HG02885 (cell line): ENCODE data around the gene PRKCH.
A peak's percentile ranks its signal among the peaks of the same experiment; 100 is the strongest.

Experiments
- ATAC-seq: cut with Tn5 transposase; IDR thresholded peaks from one replicate; pipeline ENCODE4 v1.9.1; 2021; ENCODE audit warnings: mild to moderate bottlenecking; ENCODE audit not compliant: unreplicated experiment, poor library complexity

Gene PRKCH

GRCh38 chr14:61556455-61556854 lies 235.1 kb downstream of the PRKCH start:
- no peak for ATAC-seq

- no peak for ATAC-seq
These were observed 235.9 kb downstream of the PRKCH start for GRCh38 chr14:61557262-61557661.

- no peak for ATAC-seq
These were observed 236.5 kb downstream of the PRKCH start for GRCh38 chr14:61557854-61558253.

DNA sequence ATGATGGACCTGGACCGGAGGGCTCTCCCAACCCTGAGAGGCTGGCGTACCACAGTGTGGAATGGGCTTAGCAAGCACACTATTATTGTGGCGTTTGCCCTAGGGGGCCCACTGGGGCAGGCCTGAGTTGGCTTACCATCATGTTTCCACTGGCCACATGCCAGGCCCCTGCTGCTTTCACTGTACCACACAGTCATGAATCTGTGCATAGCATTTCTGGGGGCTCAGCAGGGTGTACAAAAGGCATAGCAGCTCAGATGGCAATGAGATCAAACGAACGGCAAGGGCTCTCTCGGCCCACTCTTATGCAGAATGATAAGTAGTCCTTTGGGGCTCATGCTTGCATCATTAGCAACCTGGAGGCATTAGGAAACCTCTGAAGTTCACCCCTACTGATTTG lies 236.9 kb downstream of the PRKCH start:
- no peak for ATAC-seq

- no peak for ATAC-seq
These were observed 238.3 kb downstream of the PRKCH start for GRCh38 chr14:61559641-61560201.

DNA sequence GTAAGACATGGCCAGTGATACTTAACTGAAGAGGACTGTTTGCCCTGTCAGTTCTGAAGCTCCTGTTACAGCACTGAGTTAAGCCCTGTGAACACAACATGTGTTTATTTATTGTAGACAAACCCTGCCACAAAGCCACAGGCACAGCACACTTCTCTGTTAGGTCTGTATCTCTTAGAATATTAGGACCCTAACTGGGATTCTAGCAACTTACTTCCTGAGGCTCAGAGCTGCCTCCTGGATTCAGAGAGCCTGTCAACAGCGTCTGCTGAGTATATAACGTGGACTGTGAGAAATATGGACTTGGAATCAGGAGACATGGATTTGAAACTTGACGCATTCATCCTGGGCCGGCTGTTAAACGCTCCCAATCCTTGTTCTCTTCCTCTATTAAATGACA lies 238.9 kb downstream of the PRKCH start:
- ATAC-seq: no peak

DNA sequence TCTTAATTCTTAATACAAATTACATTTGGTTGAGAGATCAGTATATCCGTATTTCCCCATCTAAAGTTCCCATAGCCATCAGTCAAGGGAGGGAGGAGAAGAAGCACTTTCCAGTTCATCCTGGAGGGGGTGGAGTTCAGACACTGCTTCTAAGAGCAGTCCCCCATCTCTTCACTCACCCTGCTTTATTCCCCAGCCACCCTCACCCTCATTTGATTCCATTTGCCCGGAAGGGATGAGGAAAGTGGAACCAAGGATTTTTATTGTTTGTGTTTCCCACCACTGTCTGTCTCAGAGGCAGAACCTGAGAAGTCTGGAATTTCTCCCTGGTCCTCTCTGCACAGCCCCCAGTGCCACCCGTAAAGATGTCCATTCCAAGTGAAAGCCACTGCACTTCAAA lies 239.7 kb downstream of the PRKCH start:
- no peak for ATAC-seq

DNA sequence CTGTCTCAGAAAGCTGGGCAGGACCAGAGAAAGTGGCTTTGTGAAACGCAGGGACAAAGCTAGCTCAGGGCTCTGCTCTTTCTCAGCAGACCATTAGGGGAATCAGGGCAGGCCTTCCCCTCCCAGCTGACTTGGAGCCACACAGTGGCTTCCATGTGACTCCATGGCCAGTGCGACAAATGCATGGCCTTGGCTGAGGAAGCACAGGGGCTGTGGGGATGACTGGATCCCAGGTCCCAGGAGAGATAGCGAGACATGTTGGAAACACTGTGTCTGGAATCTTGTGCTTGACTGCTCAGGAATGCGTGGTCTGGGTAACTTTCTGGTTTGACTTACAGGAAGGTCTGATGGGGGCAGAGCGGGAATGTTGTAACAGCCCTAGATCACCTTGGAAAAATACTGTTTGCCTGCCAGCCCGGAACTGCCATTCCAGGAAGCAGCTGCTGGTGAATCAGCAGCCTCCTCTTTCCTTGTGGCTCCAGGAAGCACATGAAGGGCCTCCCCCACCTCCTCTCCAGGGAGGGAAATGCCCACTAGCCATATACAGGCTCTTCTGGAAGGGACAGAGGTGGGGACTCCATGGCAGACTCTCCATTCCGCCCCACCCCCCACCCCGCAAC lies 240.4 kb downstream of the PRKCH start:
- no peak for ATAC-seq

GRCh38 chr14:61562321-61563161 lies 241.2 kb downstream of the PRKCH start:
- ATAC-seq: no peak

DNA sequence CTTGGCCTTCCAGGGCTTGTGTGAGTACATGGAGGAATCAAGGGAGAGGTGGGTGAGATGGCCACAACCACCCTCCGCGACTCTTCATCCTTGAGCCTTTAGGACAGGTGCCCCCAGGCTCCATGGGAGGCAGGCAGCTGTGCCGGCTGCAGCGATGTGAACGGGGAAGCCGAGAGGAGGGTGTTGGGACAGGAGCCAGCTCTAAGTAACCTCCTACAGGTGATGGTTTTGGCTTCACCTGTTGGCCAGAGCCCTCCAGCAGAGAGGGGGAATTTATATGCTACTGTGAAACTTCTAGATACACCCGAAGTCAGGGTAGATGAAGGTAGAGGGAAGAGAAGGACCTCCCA lies 241.8 kb downstream of the PRKCH start:
- no peak for ATAC-seq

DNA sequence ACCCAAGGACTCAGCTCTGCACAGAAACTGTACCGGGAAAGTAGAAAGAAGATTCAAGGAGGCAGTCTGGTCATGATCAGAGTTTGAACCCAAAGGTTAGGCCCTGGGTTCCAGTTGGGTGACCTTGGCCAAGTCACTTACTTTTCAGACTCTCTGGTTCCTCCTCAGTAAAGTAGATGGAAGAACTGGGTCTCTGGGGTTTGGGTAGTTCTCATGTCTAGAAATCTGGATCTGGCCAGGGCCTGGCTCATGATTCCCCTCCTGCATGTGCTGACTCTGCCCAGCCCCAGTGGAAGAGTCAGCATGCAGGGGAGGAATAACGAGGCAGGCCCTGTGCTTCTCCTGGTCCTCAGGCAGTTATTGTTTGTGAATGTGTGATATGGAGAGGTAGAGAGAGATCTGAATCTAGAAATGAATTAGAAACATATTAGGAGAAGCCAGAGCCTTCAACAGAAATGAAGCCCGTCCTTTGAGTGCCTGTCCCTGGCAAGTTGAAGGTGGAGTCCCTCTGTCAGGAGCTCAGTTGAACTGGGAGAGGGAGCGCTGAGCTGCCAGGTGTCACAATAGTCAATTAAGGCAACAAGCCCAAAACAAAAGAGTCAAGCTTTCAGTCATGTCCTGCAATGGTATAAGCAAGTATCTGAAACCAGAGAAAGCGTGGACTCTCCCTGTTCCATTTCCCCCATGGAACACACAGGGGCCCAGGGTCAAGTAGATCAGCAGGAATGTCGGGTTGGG lies 242.7 kb downstream of the PRKCH start:
- no peak for ATAC-seq

- ATAC-seq: no peak
These were observed 243.3 kb downstream of the PRKCH start for GRCh38 chr14:61564618-61565091.

DNA sequence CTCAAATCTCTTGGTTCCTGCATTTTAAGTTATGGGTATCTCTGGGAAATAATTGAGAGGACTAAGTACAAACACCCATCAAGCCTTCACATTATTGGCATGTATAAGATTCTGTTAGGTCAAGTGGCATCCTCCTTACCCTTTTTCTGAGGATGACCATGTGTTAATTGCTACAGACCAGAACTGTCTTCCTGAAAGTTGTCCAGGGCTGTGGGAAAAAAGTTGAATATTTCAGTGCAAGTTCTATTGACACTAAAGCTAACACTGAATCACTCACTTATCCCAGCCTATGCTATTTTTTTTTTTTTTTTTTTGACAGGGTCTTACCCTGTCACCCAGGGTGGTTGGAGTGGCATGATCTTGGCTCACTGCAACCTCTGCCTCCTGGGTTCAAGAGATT lies 243.8 kb downstream of the PRKCH start:
- ATAC-seq: no peak

GRCh38 chr14:61565836-61566536 lies 244.6 kb downstream of the PRKCH start:
- no peak for ATAC-seq

GRCh38 chr14:61566537-61567225 lies 245.3 kb downstream of the PRKCH start:
- ATAC-seq: no peak

DNA sequence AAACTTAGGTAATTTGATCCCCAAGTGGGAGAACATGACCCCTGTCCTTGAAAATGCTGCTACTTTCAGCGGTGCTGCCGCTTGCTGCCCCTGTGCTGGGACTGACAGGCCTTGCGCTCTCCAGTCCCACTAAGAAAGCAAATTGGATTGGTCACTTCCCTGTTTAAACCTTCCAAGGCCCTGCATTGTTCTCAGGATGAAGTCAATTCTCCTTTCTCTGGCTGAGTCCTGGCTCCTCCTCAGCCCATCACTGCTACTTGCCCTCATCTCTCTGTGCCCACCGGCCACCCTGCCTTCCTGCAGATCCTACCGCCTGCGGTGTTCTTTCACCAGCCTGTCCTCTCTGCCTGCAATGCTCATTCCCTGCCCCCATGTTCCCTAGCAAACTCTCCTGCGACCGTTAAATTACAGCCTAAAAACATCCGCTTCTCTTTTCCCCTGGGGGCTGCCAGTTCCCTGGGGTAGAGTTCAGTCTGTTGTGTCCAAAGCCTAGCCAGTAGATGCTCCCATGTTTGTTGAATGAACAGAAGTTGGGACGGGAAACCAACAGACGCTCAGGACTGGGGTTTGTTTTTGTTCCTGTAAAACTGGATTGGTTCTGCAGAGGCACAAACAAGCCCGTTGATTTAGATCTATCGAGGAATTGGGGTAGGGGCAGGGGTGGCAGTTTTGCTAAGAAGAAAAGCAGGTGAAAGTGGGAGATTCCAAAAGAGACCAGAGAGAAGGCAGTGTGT lies 246.6 kb downstream of the PRKCH start:
- peak; percentile 3 for ATAC-seq

DNA sequence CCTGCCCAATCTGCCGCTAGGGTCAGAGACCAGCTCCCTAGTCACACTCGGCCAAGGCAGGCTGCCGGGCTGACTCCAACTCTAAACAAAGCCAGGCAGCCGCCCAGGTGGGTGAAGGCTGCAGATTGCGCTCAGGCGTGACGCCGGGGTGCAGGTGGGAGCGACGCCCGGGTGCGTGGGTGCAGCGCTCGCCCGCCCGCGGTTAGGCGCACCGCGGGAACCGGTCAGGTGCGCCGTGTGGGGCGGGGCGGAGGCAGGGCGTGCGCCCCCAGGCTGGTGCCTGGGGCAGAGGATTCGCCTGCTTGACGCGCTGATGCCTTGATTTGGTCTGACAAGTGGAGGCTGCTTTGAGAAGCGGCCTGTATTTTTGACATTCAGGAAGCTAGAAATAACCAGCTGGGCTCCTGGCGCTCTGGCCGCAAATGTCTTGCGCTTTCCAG lies 247.2 kb downstream of the PRKCH start:
- ATAC-seq: peak; percentile 88

GRCh38 chr14:61569308-61569707 lies 247.9 kb downstream of the PRKCH start:
- no peak for ATAC-seq
